Keratinocyte (primary cell): Measurements from ENCODE around the gene NCK2. TPM values are rescaled to one million over a fixed set of nuclear protein-coding genes. Genes with fewer than 3 reads are reported as not detected.

Source experiments
- DNase-seq: peaks from one replicate; pipeline ENCODE4 v3.0.0-alpha.2; 2011; ENCODE audit warnings: low read depth, missing footprints, low spot score
- FAIRE-seq: peaks from 2 replicates; lab custom pipeline; 2011; peaks lifted over from hg19 to GRCh38; lab: Jason Lieb, UNC
- H2AFZ ChIP-seq: 2 replicates; pipeline ENCODE4 v1.6.0; 2012; ENCODE audit warnings: low read length, control low read depth, inconsistent platforms; ENCODE audit not compliant: control insufficient read depth
- H3K27ac ChIP-seq: 2 replicates; pipeline ENCODE4 v1.5.1; 2011; ENCODE audit warnings: low read length; ENCODE audit not compliant: control insufficient read depth, insufficient read depth
- H3K27me3 ChIP-seq: 3 replicates; pipeline ENCODE4 v1.6.0; 2011; ENCODE audit warnings: low read length; ENCODE audit not compliant: control insufficient read depth, insufficient read depth; ENCODE audit errors: extremely low read depth
- H3K36me3 ChIP-seq, 2 experiments: 2 replicates in 1 of 2; 3 replicates in 1 of 2; pipeline ENCODE4 v1.5.1; 2011; ENCODE audit warnings: low read length in 2 of 2, mild to moderate bottlenecking in 1 of 2; ENCODE audit not compliant: control insufficient read depth in 2 of 2, insufficient read depth in 2 of 2; ENCODE audit errors: extremely low read depth in 1 of 2
- H3K4me1 ChIP-seq: 3 replicates; pipeline ENCODE4 v1.5.1; 2011; ENCODE audit warnings: low read length; ENCODE audit not compliant: control insufficient read depth, insufficient read depth; ENCODE audit errors: extremely low read depth
- H3K4me2 ChIP-seq: 3 replicates; pipeline ENCODE4 v1.6.0; 2011; ENCODE audit warnings: low read depth, low read length; ENCODE audit not compliant: control insufficient read depth, insufficient read depth; ENCODE audit errors: extremely low read depth
- H3K4me3 ChIP-seq, 3 experiments: fragments of 200-600 bp in 1 of 3; sonication (generic) in 1 of 3; 2 replicates in 2 of 3; 3 replicates in 1 of 3; pipeline ENCODE4 v1.5.1; 2011 to 2016; ENCODE audit warnings: low read length in 3 of 3, mild to moderate bottlenecking in 3 of 3, control low read depth in 2 of 3, inconsistent platforms in 1 of 3, low read depth in 1 of 3, mixed read lengths in 1 of 3, mixed run types in 1 of 3, moderate library complexity in 1 of 3; ENCODE audit not compliant: control insufficient read depth in 2 of 3, insufficient read depth in 2 of 3; ENCODE audit errors: extremely low read depth in 1 of 3
- H3K79me2 ChIP-seq: 2 replicates; pipeline ENCODE4 v1.6.0; 2012; ENCODE audit warnings: low read length; ENCODE audit not compliant: control insufficient read depth, insufficient read depth
- H3K9ac ChIP-seq: 3 replicates; pipeline ENCODE4 v1.6.0; 2011; ENCODE audit warnings: low read length; ENCODE audit not compliant: control insufficient read depth, insufficient read depth; ENCODE audit errors: extremely low read depth
- H3K9me1 ChIP-seq: 3 replicates; pipeline ENCODE4 v1.6.0; 2011; ENCODE audit warnings: low read length; ENCODE audit not compliant: control insufficient read depth, insufficient read depth; ENCODE audit errors: extremely low read depth
- H3K9me3 ChIP-seq: 2 replicates; pipeline ENCODE4 v1.5.1; 2012; ENCODE audit warnings: low read depth, low read length; ENCODE audit not compliant: control insufficient read depth
- H4K20me1 ChIP-seq: 3 replicates; pipeline ENCODE4 v1.6.0; 2011; ENCODE audit warnings: low read length; ENCODE audit not compliant: control insufficient read depth, insufficient read depth; ENCODE audit errors: extremely low read depth
- CTCF ChIP-seq, 3 experiments: IDR thresholded peaks in 1 of 3; conservative IDR thresholded peaks in 1 of 3; optimal IDR thresholded peaks in 1 of 3; 2 replicates in 2 of 3; 3 replicates in 1 of 3; pipeline versions ENCODE3 to v1.5.1; 2011; ENCODE audit warnings: low read length in 3 of 3, mild to moderate bottlenecking in 3 of 3, moderate library complexity in 2 of 3, control low read depth in 1 of 3, inconsistent platforms in 1 of 3; ENCODE audit not compliant: insufficient read depth in 2 of 3; ENCODE audit errors: extremely low read depth in 1 of 3
- EZH2 ChIP-seq: IDR thresholded peaks from one replicate; pipeline ENCODE4 v1.6.1; 2012; ENCODE audit warnings: inconsistent platforms, mild to moderate bottlenecking, low read length, moderate library complexity
- dilution Hi-C: fragments of 300-500 bp; cut with MboI; formaldehyde crosslinking; loops from one replicate; pipeline ENCODE4 v1.7.0; 2020; ENCODE audit warnings: low sequenced_read_pairs; ENCODE audit not compliant: extremely low pct_ligation_motif_present
- polyA plus RNA-seq, 5 experiments: library from polyadenylated mRNA; depleted of rRNA in 3 of 5; stranded (reverse) in 3 of 5; stranded (forward) in 1 of 5; unstranded in 1 of 5; fragments of >200 nt; gene quantifications; 1 replicate in 1 of 5; 2 replicates in 3 of 5; 3 replicates in 1 of 5; pipeline versions ENCODE4 v1.2.1 to v1.2.3, GENCODE V29; 2011 to 2012; ENCODE audit warnings: missing spikeins in 2 of 5, low read depth in 1 of 5, low replicate concordance in 1 of 5

NCK2 gene
- polyA plus RNA-seq, 1 donor (not counting 4 experiments of a cell fraction or from before 2014, with no cell fraction given), result 31.4 TPM

GRCh38 chr2:105877945-105878344, 133.2 kb downstream of the NCK2 start:
- dilution Hi-C loops, result no loop called here
- no peaks in the 10 kb centered on the region for H3K27me3 ChIP-seq
- FAIRE-seq, result no peak
- H3K79me2 ChIP-seq, result peaks cover 11% of the 10 kb centered on the region
- H3K9ac ChIP-seq, result no peak overlapping the region
- H3K4me1 ChIP-seq, result no peaks in the 10 kb centered on the region
- no peak overlapping the region for H3K4me2 ChIP-seq
- TF ChIP-seq EZH2 (no peak), CTCF (optimal IDR thresholded peaks at IDR 0.05 in 1 of 3, IDR thresholded peaks at IDR 0.05 in 1 of 3, conservative IDR thresholded peaks at IDR 0.05 in 1 of 3; ENCODE audit: extremely low read depth in 1 of 3, insufficient read depth in 2 of 3, low read length in 3 of 3) (no peak)
- no peaks in the 10 kb centered on the region for H3K9me1 ChIP-seq
- H3K27ac ChIP-seq, result no peak overlapping the region
- H2AFZ ChIP-seq, result no peak overlapping the region
- H3K9me3 ChIP-seq, result peaks cover 2% of the 10 kb centered on the region
- H4K20me1 ChIP-seq, result no peaks in the 10 kb centered on the region
- peaks cover 4 to 12% of the 10 kb centered on the region in 2 experiments for H3K36me3 ChIP-seq
- no peak for DNase-seq
- no peak overlapping the region for H3K4me3 ChIP-seq

GRCh38 chr2:105879106-105879802, 134.5 kb downstream of the NCK2 start:
- Histone ChIP-seq H4K20me1 (no peaks in the 10 kb centered on the region), H3K4me1 (no peaks in the 10 kb centered on the region), H2AFZ (no peak overlapping the region), H3K4me3 (no peak overlapping the region), H3K27ac (no peak overlapping the region), H3K27me3 (no peaks in the 10 kb centered on the region), H3K36me3 (peaks cover 4 to 12% of the 10 kb centered on the region in 2 experiments), H3K9me1 (no peaks in the 10 kb centered on the region), H3K9me3 (peaks cover 2% of the 10 kb centered on the region), H3K79me2 (peaks cover 12% of the 10 kb centered on the region), H3K4me2 (no peak overlapping the region), H3K9ac (no peak overlapping the region)
- TF ChIP-seq CTCF (optimal IDR thresholded peaks at IDR 0.05 in 1 of 3, IDR thresholded peaks at IDR 0.05 in 1 of 3, conservative IDR thresholded peaks at IDR 0.05 in 1 of 3; ENCODE audit: extremely low read depth in 1 of 3, insufficient read depth in 2 of 3, low read length in 3 of 3) (no peak), EZH2 (no peak)
- no peak for FAIRE-seq
- dilution Hi-C loops, result no loop called here
- DNase-seq, result no peak
